ENCODE measurements around the gene PLGRKT. TPM values are rescaled to one million over a fixed set of nuclear protein-coding genes. Genes with fewer than 3 reads are reported as not detected.

Gene PLGRKT
- total RNA-seq, 5 donors from 2014 or later (not counting 1 experiment from before 2014, with no cell fraction given), result 15.4 to 21.3 (median 19.3) TPM

DNA sequence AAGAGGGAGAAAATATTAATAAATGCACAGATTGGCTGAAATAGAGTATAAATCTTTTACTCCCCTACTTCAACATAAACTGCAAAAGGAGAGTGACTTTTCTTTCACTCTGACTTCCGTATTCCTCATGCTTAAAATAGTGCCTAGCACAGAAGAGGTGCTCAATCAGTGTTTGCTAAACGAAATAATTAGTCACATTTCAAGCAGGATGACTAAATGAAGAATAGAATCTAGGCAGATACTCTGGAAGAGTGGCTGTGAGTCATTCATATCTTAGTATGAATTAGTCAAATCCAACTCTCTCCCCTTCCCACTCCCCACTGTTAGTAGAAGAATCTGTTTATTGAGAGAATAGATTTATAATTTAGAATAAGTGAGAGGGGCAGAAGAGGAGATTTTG, 17.5 kb upstream of the PLGRKT start:
- H3K36me3 ChIP-seq (ENCODE audit: control insufficient read depth in 2 of 2, extremely low read depth in 1 of 2, insufficient read depth in 1 of 2, low read length in 1 of 2), result peaks cover 0 to 19% of the 10 kb centered on the region in 2 donors
- H3K9me3 ChIP-seq, result no peaks in the 10 kb centered on the region
- ChIA-PET POLR2A (interaction anchor here in 1 of 2 donors (0.7 kb wide), 1 partner anchor 336 kb away, joined by 5 read pairs; no protein-coding TSS in a partner anchor), CTCF (interaction anchor here in 1 of 2 donors (0.6 to 0.7 kb wide), 2 partner anchors 134 to 168 kb away, joined by 3 read pairs; no protein-coding TSS in a partner anchor)
- WGBS (ENCODE audit: insufficient coverage), result no CpG with 5 or more reads among the region's 2 CpGs
- peaks cover 2 to 16% of the 10 kb centered on the region in 2 experiments for H3K4me1 ChIP-seq (ENCODE audit: control insufficient read depth in 1 of 2, extremely low read depth in 1 of 2, insufficient read depth in 2 of 2, low read length in 2 of 2)
- ATAC-seq (replicated peaks in 1 of 4), result no peak
- Mint-ChIP-seq H3K4me1 (peaks cover 45 to 65% (median 52%) of the 10 kb centered on the region in 3 donors), H3K27ac (peak overlapping the region; percentile 29 to 71), H3K36me3 (peaks cover 37% of the 10 kb centered on the region), H3K4me3 (peak overlapping the region in 2 of 3 donors; percentile 6 to 32), H3K27me3 (no peaks in the 10 kb centered on the region), H3K9me3 (no peaks in the 10 kb centered on the region)
- no peak overlapping the region for H3K27ac ChIP-seq (ENCODE audit: low read length)
- DNase-seq, result no peak
- H3K4me3 ChIP-seq (ENCODE audit: control insufficient read depth in 1 of 2, extremely low read depth in 1 of 2, low read length in 1 of 2), result no peak overlapping the region
- no peaks in the 10 kb centered on the region for H3K27me3 ChIP-seq (replicated peaks in 1 of 2; ENCODE audit: control insufficient read depth in 2 of 2, extremely low read depth in 1 of 2, insufficient read depth in 2 of 2, low read length in 1 of 2)

GRCh38 chr9:5453673-5454072, 15.9 kb upstream of the PLGRKT start:
- peaks cover 27% of the 10 kb centered on the region for H3K36me3 Mint-ChIP-seq
- no peak for ATAC-seq (replicated peaks in 1 of 4)
- H3K4me1 Mint-ChIP-seq, result peaks cover 48 to 60% (median 56%) of the 10 kb centered on the region in 3 donors

DNA sequence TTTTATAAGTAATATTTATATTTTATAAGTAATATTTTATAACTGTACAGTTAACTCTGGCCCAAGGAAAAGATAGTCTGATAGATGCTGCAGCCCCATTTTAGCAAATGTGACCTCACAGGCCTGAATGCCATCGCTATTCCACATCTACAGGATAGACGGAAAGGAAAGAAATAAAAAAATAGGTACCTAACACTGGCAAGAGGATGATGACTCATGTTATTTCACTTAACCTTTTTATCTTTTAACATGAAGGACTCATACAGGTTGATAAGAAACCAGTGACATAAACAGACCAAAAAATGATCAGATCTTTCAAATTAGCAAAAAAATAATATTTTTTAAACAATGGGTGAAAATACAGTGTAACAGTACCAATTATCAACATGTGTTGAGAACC, 15.3 kb upstream of the PLGRKT start:
- Histone ChIP-seq H3K4me3 (ENCODE audit: control insufficient read depth in 1 of 2, extremely low read depth in 1 of 2, low read length in 1 of 2) (no peak overlapping the region), H3K9me3 (no peaks in the 10 kb centered on the region), H3K27ac (ENCODE audit: low read length) (no peak overlapping the region), H3K27me3 (replicated peaks in 1 of 2; ENCODE audit: control insufficient read depth in 2 of 2, extremely low read depth in 1 of 2, insufficient read depth in 2 of 2, low read length in 1 of 2) (no peaks in the 10 kb centered on the region), H3K4me1 (ENCODE audit: control insufficient read depth in 1 of 2, extremely low read depth in 1 of 2, insufficient read depth in 2 of 2, low read length in 2 of 2) (peaks cover 4 to 23% of the 10 kb centered on the region in 2 experiments), H3K36me3 (ENCODE audit: control insufficient read depth in 2 of 2, extremely low read depth in 1 of 2, insufficient read depth in 1 of 2, low read length in 1 of 2) (peaks cover 0 to 10% of the 10 kb centered on the region in 2 donors)
- CTCF ChIA-PET, result interaction anchor here in 1 of 2 donors (1.0 kb wide), 1 partner anchor 171 kb away, joined by 3 read pairs; no protein-coding TSS in a partner anchor
- peaks cover 20% of the 10 kb centered on the region for H3K36me3 Mint-ChIP-seq
- POLR2A ChIA-PET, result no interaction called here
- ATAC-seq (replicated peaks in 1 of 4) (no peak), DNase-seq (no peak)
- peak overlapping the region; percentile 13 to 60 for H3K27ac Mint-ChIP-seq
- H3K27me3 Mint-ChIP-seq, result no peaks in the 10 kb centered on the region
- no CpG with 5 or more reads among the region's 2 CpGs for WGBS (ENCODE audit: insufficient coverage)
- peak overlapping the region in 2 of 3 donors; percentile 19 to 53 for H3K4me3 Mint-ChIP-seq
- H3K9me3 Mint-ChIP-seq, result no peaks in the 10 kb centered on the region
- H3K4me1 Mint-ChIP-seq, result peaks cover 53 to 63% (median 56%) of the 10 kb centered on the region in 3 donors

More at GRCh38 chr9:5453673-5454072, 15.9 kb upstream of the PLGRKT start:
- ChIA-PET CTCF (no interaction called here), POLR2A (no interaction called here)
- H3K4me1 ChIP-seq (ENCODE audit: control insufficient read depth in 1 of 2, extremely low read depth in 1 of 2, insufficient read depth in 2 of 2, low read length in 2 of 2), result peaks cover 4 to 23% of the 10 kb centered on the region in 2 experiments
- H3K27me3 ChIP-seq (replicated peaks in 1 of 2; ENCODE audit: control insufficient read depth in 2 of 2, extremely low read depth in 1 of 2, insufficient read depth in 2 of 2, low read length in 1 of 2), result no peaks in the 10 kb centered on the region
- no peak overlapping the region for H3K4me3 Mint-ChIP-seq
- H3K27ac ChIP-seq (ENCODE audit: low read length), result no peak overlapping the region
- 67% methylated on average over 1 of the region's 2 CpGs for WGBS (ENCODE audit: insufficient coverage)
- no peaks in the 10 kb centered on the region for H3K27me3 Mint-ChIP-seq
- no peak overlapping the region for H3K4me3 ChIP-seq (ENCODE audit: control insufficient read depth in 1 of 2, extremely low read depth in 1 of 2, low read length in 1 of 2)
- H3K9me3 Mint-ChIP-seq, result no peaks in the 10 kb centered on the region
- DNase-seq, result no peak
- H3K9me3 ChIP-seq, result no peaks in the 10 kb centered on the region
- no peak overlapping the region for H3K27ac Mint-ChIP-seq
- H3K36me3 ChIP-seq (ENCODE audit: control insufficient read depth in 2 of 2, extremely low read depth in 1 of 2, insufficient read depth in 1 of 2, low read length in 1 of 2), result peaks cover 0 to 13% of the 10 kb centered on the region in 2 donors

DNA sequence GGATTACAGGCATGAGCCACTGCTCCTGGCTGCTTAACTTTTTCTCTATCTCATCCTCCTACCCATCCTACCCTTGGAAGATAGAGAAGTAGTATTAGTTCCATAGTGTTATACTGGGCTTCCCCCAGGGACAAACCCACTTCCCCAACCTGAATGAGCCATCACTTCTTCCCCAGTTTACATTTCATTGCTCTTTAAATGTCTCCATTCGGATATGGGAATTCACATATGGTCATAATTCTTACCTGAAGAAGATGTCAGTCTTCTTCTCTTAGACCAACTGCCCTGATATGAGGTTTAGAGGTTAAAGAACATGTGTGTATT, 14.5 kb upstream of the PLGRKT start:
- Mint-ChIP-seq H3K27me3 (no peaks in the 10 kb centered on the region), H3K9me3 (no peaks in the 10 kb centered on the region), H3K27ac (peak overlapping the region; percentile 49 to 78), H3K4me3 (peak overlapping the region; percentile 28 to 91 (median 41)), H3K36me3 (peaks cover 12% of the 10 kb centered on the region), H3K4me1 (peaks cover 58 to 71% (median 60%) of the 10 kb centered on the region in 3 donors)
- Histone ChIP-seq H3K9me3 (no peaks in the 10 kb centered on the region), H3K27ac (ENCODE audit: low read length) (no peak overlapping the region), H3K36me3 (ENCODE audit: control insufficient read depth in 2 of 2, extremely low read depth in 1 of 2, insufficient read depth in 1 of 2, low read length in 1 of 2) (peaks cover 0 to 2% of the 10 kb centered on the region in 2 donors), H3K27me3 (replicated peaks in 1 of 2; ENCODE audit: control insufficient read depth in 2 of 2, extremely low read depth in 1 of 2, insufficient read depth in 2 of 2, low read length in 1 of 2) (no peaks in the 10 kb centered on the region), H3K4me1 (ENCODE audit: control insufficient read depth in 1 of 2, extremely low read depth in 1 of 2, insufficient read depth in 2 of 2, low read length in 2 of 2) (peaks cover 4 to 23% of the 10 kb centered on the region in 2 experiments), H3K4me3 (ENCODE audit: control insufficient read depth in 1 of 2, extremely low read depth in 1 of 2, low read length in 1 of 2) (no peak overlapping the region)
- ChIA-PET CTCF (interaction anchor here (0.7 to 1.0 kb wide), 2 partner anchors 107 to 172 kb away, joined by 3 to 7 read pairs; no protein-coding TSS in a partner anchor), POLR2A (no interaction called here)
- no CpG with 5 or more reads among the region's 1 CpG for WGBS (ENCODE audit: insufficient coverage)
- ATAC-seq (replicated peaks in 1 of 4) (no peak), DNase-seq (no peak)

GRCh38 chr9:5450359-5451091, 12.8 kb upstream of the PLGRKT start, which contains the start of gene CD274:
Gene CD274 (plus strand): TSS chr9:5450542. CDS start chr9:5456114, 5,572 bp downstream.
- Mint-ChIP-seq H3K9me3 (no peaks in the 10 kb centered on the region), H3K27ac (peak within 1 kb of the TSS; percentile 91 to 99), H3K27me3 (no peaks in the 10 kb centered on the region), H3K36me3 (peaks cover 3% of the 10 kb centered on the region), H3K4me3 (peak within 1 kb of the TSS; percentile 91 to 96 (median 93)), H3K4me1 (peaks cover 68 to 77% (median 68%) of the 10 kb centered on the region in 3 donors)
- Histone ChIP-seq H3K4me3 (ENCODE audit: control insufficient read depth in 1 of 2, extremely low read depth in 1 of 2, low read length in 1 of 2) (peak within 1 kb of the TSS; percentile 71 to 85), H3K4me1 (ENCODE audit: control insufficient read depth in 1 of 2, extremely low read depth in 1 of 2, insufficient read depth in 2 of 2, low read length in 2 of 2) (peaks cover 4 to 23% of the 10 kb centered on the region in 2 experiments), H3K27me3 (replicated peaks in 1 of 2; ENCODE audit: control insufficient read depth in 2 of 2, extremely low read depth in 1 of 2, insufficient read depth in 2 of 2, low read length in 1 of 2) (no peaks in the 10 kb centered on the region), H3K27ac (ENCODE audit: low read length) (peak within 1 kb of the TSS; percentile 98), H3K36me3 (ENCODE audit: control insufficient read depth in 2 of 2, extremely low read depth in 1 of 2, insufficient read depth in 1 of 2, low read length in 1 of 2) (no peaks in the 10 kb centered on the region), H3K9me3 (no peaks in the 10 kb centered on the region)
- ATAC-seq (replicated peaks in 1 of 4) (peak; percentile 94 to 97 (median 95)), DNase-seq (peak; percentile 50 to 87 (median 68))
- ChIA-PET CTCF (interaction anchor here (0.6 to 3.1 kb wide), 31 partner anchors 8 to 690 kb away, joined by 3 to 47 read pairs (median 4); partner anchors contain the start of genes ERMP1 (in 1 of the 2), JAK2 (in 1 of the 2), PDCD1LG2 (in 1 of the 2) and PLGRKT (in 1 of the 2)), POLR2A (interaction anchor here (0.6 to 2.1 kb wide), 12 partner anchors 10 to 1928 kb away, joined by 3 to 13 read pairs (median 4); partner anchors contain the start of genes JAK2 (in 1 of the 2) and PLGRKT (in 1 of the 2))
- WGBS (ENCODE audit: insufficient coverage), result 1% methylated on average over 29 of the region's 36 CpGs

Measured in T-cell (primary cell).